Activated T-helper 17 cell treated with anti-CD3 and anti-CD28 coated beads, Interleukin-2, amount 50 U/mL, for 72 hours (primary cell): Measurements from ENCODE around the gene MAN2B1. TPM values are rescaled to one million over a fixed set of nuclear protein-coding genes. Genes with fewer than 3 reads are reported as not detected.
A peak's percentile ranks its signal among the peaks of the same experiment; 100 is the strongest.
"Not testable (repeated sequence)": the region's sequence is repeated elsewhere in the genome, so short reads cannot be mapped to it uniquely, and the experiment has no call there.

ENCODE experiments used
- ATAC-seq: fragments of 150-1000 bp; cut with Tn5 transposase; replicated peaks from 2 replicates; pipeline ENCODE4 v1.10.0; 2021; ENCODE audit warnings: mild to moderate bottlenecking, moderate library complexity
- H3K27ac Mint-ChIP-seq: one replicate; pipeline ENCODE4 v1.8.0; 2022; ENCODE audit warnings: mixed read lengths
- H3K27me3 Mint-ChIP-seq: one replicate; pipeline ENCODE4 v1.8.0; 2022; ENCODE audit warnings: mixed read lengths
- H3K36me3 Mint-ChIP-seq: one replicate; pipeline ENCODE4 v1.8.0; 2022; ENCODE audit warnings: low read depth, mild to moderate bottlenecking, mixed read lengths
- H3K4me1 Mint-ChIP-seq: one replicate; pipeline ENCODE4 v1.8.0; 2022; ENCODE audit warnings: mixed read lengths
- H3K4me3 Mint-ChIP-seq: one replicate; pipeline ENCODE4 v1.8.0; 2022; ENCODE audit warnings: mild to moderate bottlenecking, mixed read lengths
- H3K9me3 Mint-ChIP-seq: one replicate; pipeline ENCODE4 v1.8.0; 2022; ENCODE audit warnings: mixed read lengths
- total RNA-seq, 2 donors: library from RNA; stranded (reverse); gene quantifications; one replicate each; pipeline ENCODE4 v1.2.3, GENCODE V29; 2022

Gene MAN2B1
- total RNA-seq = 100 to 1,000 TPM; 199 to 247 TPM

GRCh38 chr19:12666265-12667048, at the start of gene MAN2B1, which contains the start of gene WDR83:
Gene MAN2B1, minus strand, starts transcription at chr19:12666742. Its CDS starts 41 bp downstream, at chr19:12666701.
Gene WDR83, plus strand, starts transcription at chr19:12666807. Its CDS starts 2,984 bp downstream, at chr19:12669791.
- Mint-ChIP-seq H3K9me3 (no peaks in the 10 kb centered on the region), H3K36me3 (peaks cover 95% of the 10 kb centered on the region), H3K27ac (peak within 1 kb of the TSS; percentile 90), H3K4me1 (no peaks in the 10 kb centered on the region), H3K27me3 (no peaks in the 10 kb centered on the region), H3K4me3 (peak within 1 kb of the TSS; percentile 92)
- ATAC-seq = peak; percentile 82

GRCh38 chr19:12715929-12716328, 49.4 kb upstream of the MAN2B1 start:
- no peak overlapping the region for H3K27ac Mint-ChIP-seq
- peaks cover 9% of the 10 kb centered on the region for H3K4me1 Mint-ChIP-seq
- no peaks in the 10 kb centered on the region for H3K9me3 Mint-ChIP-seq
- no peak for ATAC-seq
- H3K4me3 Mint-ChIP-seq = no peak overlapping the region
- no peaks in the 10 kb centered on the region for H3K27me3 Mint-ChIP-seq
- peaks cover 90% of the 10 kb centered on the region for H3K36me3 Mint-ChIP-seq

GRCh38 chr19:12715102-12715501, 48.6 kb upstream of the MAN2B1 start:
- no peak for ATAC-seq
- no peaks in the 10 kb centered on the region for H3K9me3 Mint-ChIP-seq
- H3K4me1 Mint-ChIP-seq = peaks cover 4% of the 10 kb centered on the region

GRCh38 chr19:12713304-12713703, 46.8 kb upstream of the MAN2B1 start:
- not testable (repeated sequence) for H3K9me3 Mint-ChIP-seq, H3K4me3 Mint-ChIP-seq, H3K4me1 Mint-ChIP-seq, H3K27ac Mint-ChIP-seq, H3K27me3 Mint-ChIP-seq, ATAC-seq
- H3K36me3 Mint-ChIP-seq = peaks cover 93% of the 10 kb centered on the region

More at GRCh38 chr19:12715102-12715501, 48.6 kb upstream of the MAN2B1 start:
- peaks cover 90% of the 10 kb centered on the region for H3K36me3 Mint-ChIP-seq
- no peaks in the 10 kb centered on the region for H3K27me3 Mint-ChIP-seq
- no peak overlapping the region for H3K27ac Mint-ChIP-seq
- no peak overlapping the region for H3K4me3 Mint-ChIP-seq

- H3K4me3 Mint-ChIP-seq, H3K4me1 Mint-ChIP-seq, H3K27ac Mint-ChIP-seq, H3K9me3 Mint-ChIP-seq, H3K27me3 Mint-ChIP-seq, ATAC-seq: not testable (repeated sequence)
- H3K36me3 Mint-ChIP-seq = peaks cover 93% of the 10 kb centered on the region
Observed at GRCh38 chr19:12712077-12712476, 45.5 kb upstream of the MAN2B1 start.

GRCh38 chr19:12711187-12711586, 44.6 kb upstream of the MAN2B1 start:
- H3K4me1 Mint-ChIP-seq = no peaks in the 10 kb centered on the region
- no peak overlapping the region for H3K4me3 Mint-ChIP-seq
- H3K27me3 Mint-ChIP-seq = no peaks in the 10 kb centered on the region
- ATAC-seq = no peak
- no peaks in the 10 kb centered on the region for H3K9me3 Mint-ChIP-seq
- no peak overlapping the region for H3K27ac Mint-ChIP-seq
- H3K36me3 Mint-ChIP-seq = peaks cover 93% of the 10 kb centered on the region

GRCh38 chr19:12708641-12709040, 42.1 kb upstream of the MAN2B1 start:
- ATAC-seq = no peak
- no peak overlapping the region for H3K4me3 Mint-ChIP-seq

GRCh38 chr19:12706332-12706718, 39.8 kb upstream of the MAN2B1 start:
- Mint-ChIP-seq H3K4me3 (no peak overlapping the region), H3K9me3 (no peaks in the 10 kb centered on the region), H3K27ac (no peak overlapping the region), H3K27me3 (no peaks in the 10 kb centered on the region), H3K36me3 (peaks cover 95% of the 10 kb centered on the region), H3K4me1 (no peaks in the 10 kb centered on the region)
- ATAC-seq = no peak

More at GRCh38 chr19:12708641-12709040, 42.1 kb upstream of the MAN2B1 start:
- Mint-ChIP-seq H3K4me1 (no peaks in the 10 kb centered on the region), H3K36me3 (peaks cover 96% of the 10 kb centered on the region), H3K27ac (no peak overlapping the region), H3K27me3 (no peaks in the 10 kb centered on the region), H3K9me3 (no peaks in the 10 kb centered on the region)

GRCh38 chr19:12705654-12706331, 39.3 kb upstream of the MAN2B1 start:
- Mint-ChIP-seq H3K4me1 (no peaks in the 10 kb centered on the region), H3K36me3 (peaks cover 95% of the 10 kb centered on the region), H3K9me3 (no peaks in the 10 kb centered on the region), H3K4me3 (no peak overlapping the region), H3K27me3 (no peaks in the 10 kb centered on the region), H3K27ac (no peak overlapping the region)
- no peak for ATAC-seq

- Mint-ChIP-seq H3K27ac (no peak overlapping the region), H3K4me1 (no peaks in the 10 kb centered on the region), H3K9me3 (no peaks in the 10 kb centered on the region), H3K36me3 (peaks cover 91% of the 10 kb centered on the region), H3K4me3 (no peak overlapping the region), H3K27me3 (no peaks in the 10 kb centered on the region)
- no peak for ATAC-seq
Observed at GRCh38 chr19:12705169-12705568, 38.6 kb upstream of the MAN2B1 start.

GRCh38 chr19:12703046-12703445, 36.5 kb upstream of the MAN2B1 start:
- H3K9me3 Mint-ChIP-seq = no peaks in the 10 kb centered on the region
- no peaks in the 10 kb centered on the region for H3K27me3 Mint-ChIP-seq
- H3K4me1 Mint-ChIP-seq = peaks cover 3% of the 10 kb centered on the region
- no peak for ATAC-seq
- H3K36me3 Mint-ChIP-seq = peaks cover 81% of the 10 kb centered on the region
- no peak overlapping the region for H3K27ac Mint-ChIP-seq
- H3K4me3 Mint-ChIP-seq = no peak overlapping the region

GRCh38 chr19:12701596-12702282, 35.2 kb upstream of the MAN2B1 start:
- H3K9me3 Mint-ChIP-seq = no peaks in the 10 kb centered on the region
- ATAC-seq = no peak
- H3K4me1 Mint-ChIP-seq = peaks cover 5% of the 10 kb centered on the region
- peaks cover 72% of the 10 kb centered on the region for H3K36me3 Mint-ChIP-seq
- no peak overlapping the region for H3K4me3 Mint-ChIP-seq
- H3K27ac Mint-ChIP-seq = no peak overlapping the region
- H3K27me3 Mint-ChIP-seq = no peaks in the 10 kb centered on the region

- H3K27me3 Mint-ChIP-seq = no peaks in the 10 kb centered on the region
- H3K27ac Mint-ChIP-seq = no peak overlapping the region
- ATAC-seq = no peak
- H3K4me3 Mint-ChIP-seq = peak overlapping the region; percentile 43
- peaks cover 5% of the 10 kb centered on the region for H3K4me1 Mint-ChIP-seq
- no peaks in the 10 kb centered on the region for H3K9me3 Mint-ChIP-seq
- peaks cover 40% of the 10 kb centered on the region for H3K36me3 Mint-ChIP-seq
Observed at GRCh38 chr19:12698138-12698537, 31.6 kb upstream of the MAN2B1 start.

GRCh38 chr19:12697425-12697824, 30.9 kb upstream of the MAN2B1 start:
- Mint-ChIP-seq H3K36me3 (peaks cover 33% of the 10 kb centered on the region), H3K4me3 (peak overlapping the region; percentile 89)
- not testable (repeated sequence) for H3K27ac Mint-ChIP-seq, H3K27me3 Mint-ChIP-seq, H3K9me3 Mint-ChIP-seq, H3K4me1 Mint-ChIP-seq, ATAC-seq
